ENCODE results near the gene UBE2L5. TPM values are rescaled to one million over a fixed set of nuclear protein-coding genes. Genes with fewer than 3 reads are reported as not detected.
A peak's percentile ranks its signal among the peaks of the same experiment; 100 is the strongest.

The UBE2L5 gene
- total RNA-seq, 1 donor from 2014 or later: not detected

DNA sequence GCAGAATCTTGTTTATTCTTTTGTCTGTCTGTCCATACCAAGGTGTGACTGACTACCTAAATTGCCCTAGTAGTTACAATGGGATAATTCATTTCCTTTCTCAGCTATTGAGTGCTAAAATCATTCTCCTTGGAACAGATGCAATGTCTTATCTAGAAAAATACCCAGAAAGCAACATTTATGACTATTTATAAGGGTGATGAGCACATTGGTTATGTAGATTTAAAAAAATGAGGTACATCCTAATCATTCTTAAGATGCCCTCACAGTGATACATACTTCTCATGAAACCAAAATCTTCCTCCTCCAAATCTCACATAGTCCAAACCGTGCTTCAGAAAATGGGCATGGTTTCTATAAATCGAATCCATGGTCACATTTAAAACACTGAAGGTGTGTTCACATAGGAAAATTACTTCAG, 11.6 kb upstream of the UBE2L5 start:
- Histone ChIP-seq H3K36me3 (ENCODE audit: insufficient read depth, low read length) (no peaks in the 10 kb centered on the region), H2AFZ (ENCODE audit: low read depth, low read length) (no peak overlapping the region), H3K4me1 (ENCODE audit: insufficient read depth, low read length) (peaks cover 9% of the 10 kb centered on the region), H3K27me3 (ENCODE audit: insufficient read depth, low read length) (no peaks in the 10 kb centered on the region), H3K4me3 (ENCODE audit: insufficient read depth, low read depth, low read length) (no peak overlapping the region), H3K9me3 (ENCODE audit: insufficient read depth, low read depth, low read length) (no peaks in the 10 kb centered on the region), H3K79me2 (ENCODE audit: insufficient read depth, low read length) (no peaks in the 10 kb centered on the region), H3K9ac (ENCODE audit: low read length) (no peak overlapping the region), H4K20me1 (ENCODE audit: insufficient read depth, low read length) (no peaks in the 10 kb centered on the region), H3K4me2 (ENCODE audit: low read length) (peak overlapping the region; percentile 16), H3K27ac (ENCODE audit: low read depth, low read length) (no peak overlapping the region)
- Mint-ChIP-seq H3K4me1 (ENCODE audit: low read depth, unreplicated experiment) (peaks cover 12% of the 10 kb centered on the region), H3K9me3 (ENCODE audit: unreplicated experiment) (no peaks in the 10 kb centered on the region), H3K4me3 (ENCODE audit: unreplicated experiment) (no peak overlapping the region), H3K27ac (ENCODE audit: unreplicated experiment) (no peak overlapping the region), H3K27me3 (ENCODE audit: low read depth, unreplicated experiment) (peaks cover 3% of the 10 kb centered on the region), H3K36me3 (ENCODE audit: low read depth, unreplicated experiment) (no peaks in the 10 kb centered on the region)
- FAIRE-seq (no peak), DNase-seq (ENCODE audit: low read depth) (peak; percentile 27)
- no peak for TF ChIP-seq CTCF (IDR thresholded peaks at IDR 0.05; ENCODE audit: insufficient read depth, low read depth, low read length)
- no peak for TF ChIP-seq EZH2 (IDR thresholded peaks at IDR 0.05; ENCODE audit: insufficient read depth, low read length)

DNA sequence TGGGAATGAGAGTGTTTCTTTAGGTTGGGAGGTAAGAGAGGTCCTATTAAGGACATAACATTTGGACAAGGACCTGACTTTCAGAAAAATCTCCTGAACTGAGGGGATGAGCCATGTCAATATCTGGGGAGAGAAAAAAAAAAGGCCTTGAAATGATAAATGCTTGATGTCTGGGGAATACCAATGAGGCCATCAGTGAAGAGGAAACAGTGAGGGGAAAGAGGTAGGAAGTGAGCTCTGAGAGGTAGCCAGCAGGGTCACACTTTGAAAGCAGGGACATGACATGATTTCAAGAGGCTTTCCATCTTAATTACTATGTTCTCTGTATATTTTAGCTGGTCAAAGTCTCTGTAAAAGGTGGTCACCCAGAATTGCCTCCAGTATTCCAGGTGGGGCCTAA, 9.9 kb upstream of the UBE2L5 start:
- no peak overlapping the region for H3K27ac ChIP-seq (ENCODE audit: low read depth, low read length)
- no peaks in the 10 kb centered on the region for H3K79me2 ChIP-seq (ENCODE audit: insufficient read depth, low read length)
- no peaks in the 10 kb centered on the region for H3K27me3 ChIP-seq (ENCODE audit: insufficient read depth, low read length)
- H3K9ac ChIP-seq (ENCODE audit: low read length): no peak overlapping the region
- no peaks in the 10 kb centered on the region for H3K36me3 Mint-ChIP-seq (ENCODE audit: low read depth, unreplicated experiment)
- no peak overlapping the region for H2AFZ ChIP-seq (ENCODE audit: low read depth, low read length)
- H3K27ac Mint-ChIP-seq (ENCODE audit: unreplicated experiment): no peak overlapping the region
- peaks cover 14% of the 10 kb centered on the region for H3K4me1 Mint-ChIP-seq (ENCODE audit: low read depth, unreplicated experiment)
- H3K4me3 Mint-ChIP-seq (ENCODE audit: unreplicated experiment): no peak overlapping the region
- FAIRE-seq (no peak), DNase-seq (ENCODE audit: low read depth) (no peak)
- no peaks in the 10 kb centered on the region for H3K9me3 ChIP-seq (ENCODE audit: insufficient read depth, low read depth, low read length)
- no peak for TF ChIP-seq CTCF (IDR thresholded peaks at IDR 0.05; ENCODE audit: insufficient read depth, low read depth, low read length)
- TF ChIP-seq EZH2 (IDR thresholded peaks at IDR 0.05; ENCODE audit: insufficient read depth, low read length): no peak
- H3K4me3 ChIP-seq (ENCODE audit: insufficient read depth, low read depth, low read length): no peak overlapping the region
- no peak overlapping the region for H3K4me2 ChIP-seq (ENCODE audit: low read length)
- H3K27me3 Mint-ChIP-seq (ENCODE audit: low read depth, unreplicated experiment): peaks cover 2% of the 10 kb centered on the region
- no peaks in the 10 kb centered on the region for H4K20me1 ChIP-seq (ENCODE audit: insufficient read depth, low read length)
- H3K9me3 Mint-ChIP-seq (ENCODE audit: unreplicated experiment): no peaks in the 10 kb centered on the region
- no peaks in the 10 kb centered on the region for H3K36me3 ChIP-seq (ENCODE audit: insufficient read depth, low read length)
- H3K4me1 ChIP-seq (ENCODE audit: insufficient read depth, low read length): peaks cover 9% of the 10 kb centered on the region

DNA sequence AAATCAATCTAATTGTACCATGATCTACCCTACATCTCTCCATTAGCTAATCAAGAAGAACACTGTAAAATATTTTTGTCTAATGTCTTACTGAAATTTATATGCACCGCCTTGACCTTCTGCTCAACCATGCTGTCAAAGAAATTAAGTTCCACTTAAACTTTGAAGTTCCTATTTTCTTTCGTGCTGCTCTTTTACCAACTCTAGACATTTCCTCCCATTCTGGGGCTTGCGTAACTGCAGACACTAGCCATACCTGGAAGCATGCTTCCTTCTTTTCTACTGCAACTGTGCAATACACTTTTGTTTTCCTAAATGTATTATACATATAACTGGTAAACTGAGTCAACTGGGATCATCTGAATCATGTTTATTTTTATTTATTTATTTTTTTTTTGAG, 8.5 kb upstream of the UBE2L5 start:
- no peaks in the 10 kb centered on the region for H3K36me3 ChIP-seq (ENCODE audit: insufficient read depth, low read length)
- no peak overlapping the region for H3K4me3 ChIP-seq (ENCODE audit: insufficient read depth, low read depth, low read length)
- H3K9ac ChIP-seq (ENCODE audit: low read length): no peak overlapping the region
- H4K20me1 ChIP-seq (ENCODE audit: insufficient read depth, low read length): no peaks in the 10 kb centered on the region
- H3K79me2 ChIP-seq (ENCODE audit: insufficient read depth, low read length): no peaks in the 10 kb centered on the region
- H3K36me3 Mint-ChIP-seq (ENCODE audit: low read depth, unreplicated experiment): no peaks in the 10 kb centered on the region
- H3K27me3 ChIP-seq (ENCODE audit: insufficient read depth, low read length): no peaks in the 10 kb centered on the region
- peaks cover 2% of the 10 kb centered on the region for H3K4me1 ChIP-seq (ENCODE audit: insufficient read depth, low read length)
- H2AFZ ChIP-seq (ENCODE audit: low read depth, low read length): no peak overlapping the region
- peaks cover 11% of the 10 kb centered on the region for H3K4me1 Mint-ChIP-seq (ENCODE audit: low read depth, unreplicated experiment)
- no peaks in the 10 kb centered on the region for H3K9me3 Mint-ChIP-seq (ENCODE audit: unreplicated experiment)
- no peak overlapping the region for H3K27ac Mint-ChIP-seq (ENCODE audit: unreplicated experiment)
- DNase-seq (ENCODE audit: low read depth) (no peak), FAIRE-seq (no peak)
- H3K9me3 ChIP-seq (ENCODE audit: insufficient read depth, low read depth, low read length): no peaks in the 10 kb centered on the region
- no peak overlapping the region for H3K4me2 ChIP-seq (ENCODE audit: low read length)
- TF ChIP-seq CTCF (IDR thresholded peaks at IDR 0.05; ENCODE audit: insufficient read depth, low read depth, low read length): no peak
- no peak for TF ChIP-seq EZH2 (IDR thresholded peaks at IDR 0.05; ENCODE audit: insufficient read depth, low read length)
- no peak overlapping the region for H3K4me3 Mint-ChIP-seq (ENCODE audit: unreplicated experiment)
- no peak overlapping the region for H3K27ac ChIP-seq (ENCODE audit: low read depth, low read length)
- peaks cover 15% of the 10 kb centered on the region for H3K27me3 Mint-ChIP-seq (ENCODE audit: low read depth, unreplicated experiment)

Data from astrocyte (in vitro differentiated cells and primary cell).